Stomach (tissue), 4 donors: Measurements from ENCODE around the gene IKBKG.

ENCODE experiments used
- EP300 ChIP-seq: sonication (generic); formaldehyde crosslinking; IDR thresholded peaks from one replicate; pipeline ENCODE4 v1.6.1; 2017; ENCODE audit warnings: antibody characterized with exemption
- POLR2A ChIP-seq, 4 donors: fragments of 450-650 bp; IDR thresholded peaks; one replicate each; pipeline ENCODE4 v1.6.1; 2016; ENCODE audit warnings: antibody characterized with exemption in 4 of 4, control low read depth in 2 of 4, mild to moderate bottlenecking in 1 of 4, moderate library complexity in 1 of 4
- POLR2AphosphoS5 ChIP-seq, 3 donors: sonication (generic); formaldehyde crosslinking; IDR thresholded peaks; one replicate each; pipeline ENCODE4 v1.6.1; 2016; ENCODE audit warnings: antibody characterized with exemption in 3 of 3
- TF ChIP-seq, protein P1 (sequence below), 7 experiments: fragments of 450-650 bp in 4 of 7; fragments of 200-600 bp in 3 of 7; sonication (generic) in 3 of 7; IDR thresholded peaks; one replicate each; pipeline ENCODE4 v1.5.1; 2016 to 2019; ENCODE audit warnings: antibody characterized with exemption in 7 of 7, control low read depth in 2 of 7, mild to moderate bottlenecking in 1 of 7

DNA sequence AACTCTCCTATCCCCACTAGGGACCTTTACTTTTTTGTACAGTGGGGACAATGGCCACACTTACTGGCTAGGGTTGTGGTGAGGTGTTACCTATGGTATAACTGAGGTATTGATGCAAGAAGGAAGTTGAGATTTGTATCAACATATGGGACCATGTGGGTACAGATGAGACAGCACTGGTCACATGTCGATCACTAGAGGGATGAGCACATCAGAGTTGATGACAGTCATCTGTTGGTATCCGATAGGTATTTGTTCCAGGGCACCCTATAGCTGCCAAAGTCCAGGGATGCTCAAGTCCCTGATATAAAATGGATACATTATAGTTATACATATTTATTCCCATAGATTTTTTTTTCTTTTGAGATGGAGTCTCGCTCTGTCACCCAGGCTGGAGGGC is 44.4 kb upstream of the IKBKG start:
- TF ChIP-seq, protein P1, sequence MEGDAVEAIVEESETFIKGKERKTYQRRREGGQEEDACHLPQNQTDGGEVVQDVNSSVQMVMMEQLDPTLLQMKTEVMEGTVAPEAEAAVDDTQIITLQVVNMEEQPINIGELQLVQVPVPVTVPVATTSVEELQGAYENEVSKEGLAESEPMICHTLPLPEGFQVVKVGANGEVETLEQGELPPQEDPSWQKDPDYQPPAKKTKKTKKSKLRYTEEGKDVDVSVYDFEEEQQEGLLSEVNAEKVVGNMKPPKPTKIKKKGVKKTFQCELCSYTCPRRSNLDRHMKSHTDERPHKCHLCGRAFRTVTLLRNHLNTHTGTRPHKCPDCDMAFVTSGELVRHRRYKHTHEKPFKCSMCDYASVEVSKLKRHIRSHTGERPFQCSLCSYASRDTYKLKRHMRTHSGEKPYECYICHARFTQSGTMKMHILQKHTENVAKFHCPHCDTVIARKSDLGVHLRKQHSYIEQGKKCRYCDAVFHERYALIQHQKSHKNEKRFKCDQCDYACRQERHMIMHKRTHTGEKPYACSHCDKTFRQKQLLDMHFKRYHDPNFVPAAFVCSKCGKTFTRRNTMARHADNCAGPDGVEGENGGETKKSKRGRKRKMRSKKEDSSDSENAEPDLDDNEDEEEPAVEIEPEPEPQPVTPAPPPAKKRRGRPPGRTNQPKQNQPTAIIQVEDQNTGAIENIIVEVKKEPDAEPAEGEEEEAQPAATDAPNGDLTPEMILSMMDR (IDR thresholded peaks at IDR 0.05), result no peak
- TF ChIP-seq POLR2A (IDR thresholded peaks at IDR 0.05) (no peak), POLR2AphosphoS5 (IDR thresholded peaks at IDR 0.05) (no peak), EP300 (no peak)
